Ovary (tissue), 3 donors: ENCODE results near the gene RBFOX2.

Source experiments
- CTCF ChIP-seq, 3 donors: fragments of 450-650 bp in 2 of 3; fragments of 200-600 bp in 1 of 3; IDR thresholded peaks; one replicate each; pipeline versions ENCODE4 v1.5.1 to v1.8.0; 2016 to 2022; ENCODE audit warnings: antibody characterized with exemption in 3 of 3, mild to moderate bottlenecking in 1 of 3
- EP300 ChIP-seq: sonication (generic); formaldehyde crosslinking; IDR thresholded peaks from one replicate; pipeline ENCODE4 v1.6.1; 2017; ENCODE audit warnings: antibody characterized with exemption
- POLR2A ChIP-seq: fragments of 450-650 bp; IDR thresholded peaks from one replicate; pipeline ENCODE4 v1.6.1; 2017; ENCODE audit warnings: antibody characterized with exemption, mild to moderate bottlenecking, moderate library complexity
- donor health status: DM: no; HTN: no; CAD: no.

DNA sequence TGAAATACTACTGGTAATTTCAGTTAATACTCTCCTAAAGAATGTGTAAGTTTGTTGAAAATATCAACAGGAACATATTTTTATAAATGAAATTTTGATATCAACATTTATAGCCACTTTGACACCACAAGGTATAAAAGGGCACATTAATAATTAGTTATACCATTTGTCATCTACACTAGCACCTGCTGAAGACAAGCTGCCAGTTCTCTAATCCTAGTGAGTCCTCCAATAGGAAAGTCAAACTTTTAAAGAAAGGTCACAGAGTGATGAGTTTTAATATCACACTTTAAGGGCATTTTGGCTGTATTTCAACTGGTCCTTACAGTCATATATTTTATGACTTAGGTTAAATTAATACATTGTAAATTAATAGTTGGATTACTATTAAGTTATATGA, 258.6 kb downstream of the RBFOX2 start:
- no peak for TF ChIP-seq EP300
- no peak for TF ChIP-seq CTCF (IDR thresholded peaks at IDR 0.05)
- no peak for TF ChIP-seq POLR2A
